Measurements from ENCODE around the gene PHKA1. TPM values are rescaled to one million over a fixed set of nuclear protein-coding genes. Genes with fewer than 3 reads are reported as not detected.

Gene PHKA1
- total RNA-seq, 1 donor, result 4.7 TPM

GRCh38 chrX:72727846-72728245 lies 13.7 kb upstream of the PHKA1 start:
- no peak for TF ChIP-seq CTCF (IDR thresholded peaks at IDR 0.05; ENCODE audit: extremely low read depth, low read depth, low read length)
- DNase-seq (ENCODE audit: insufficient read length, low spot score, missing footprints), result no peak
- Histone ChIP-seq H3K4me1 (ENCODE audit: insufficient read depth, low read length) (peaks cover 2% of the 10 kb centered on the region), H3K27ac (ENCODE audit: low read depth, low read length) (no peak overlapping the region), H3K36me3 (ENCODE audit: insufficient read depth, low read length) (no peaks in the 10 kb centered on the region), H4K20me1 (ENCODE audit: insufficient read depth, low read length) (no peaks in the 10 kb centered on the region), H2AFZ (ENCODE audit: low read length) (no peak overlapping the region), H3K79me2 (ENCODE audit: insufficient read depth, low read length) (no peaks in the 10 kb centered on the region), H3K9me3 (ENCODE audit: low read depth, low read length) (no peaks in the 10 kb centered on the region), H3K27me3 (ENCODE audit: insufficient read depth, low read length) (peaks cover 26% of the 10 kb centered on the region), H3K4me3 (ENCODE audit: insufficient read depth, low read length) (no peak overlapping the region), H3K4me2 (ENCODE audit: insufficient read depth, low read length) (no peak overlapping the region)

- Histone ChIP-seq H3K9me3 (ENCODE audit: low read depth, low read length) (no peaks in the 10 kb centered on the region), H3K4me3 (ENCODE audit: insufficient read depth, low read length) (no peak overlapping the region), H3K27ac (ENCODE audit: low read depth, low read length) (no peak overlapping the region), H2AFZ (ENCODE audit: low read length) (no peak overlapping the region), H4K20me1 (ENCODE audit: insufficient read depth, low read length) (no peaks in the 10 kb centered on the region), H3K4me2 (ENCODE audit: insufficient read depth, low read length) (no peak overlapping the region), H3K79me2 (ENCODE audit: insufficient read depth, low read length) (no peaks in the 10 kb centered on the region), H3K36me3 (ENCODE audit: insufficient read depth, low read length) (no peaks in the 10 kb centered on the region), H3K27me3 (ENCODE audit: insufficient read depth, low read length) (peaks cover 4% of the 10 kb centered on the region), H3K4me1 (ENCODE audit: insufficient read depth, low read length) (no peaks in the 10 kb centered on the region)
- DNase-seq (ENCODE audit: insufficient read length, low spot score, missing footprints), result no peak
- TF ChIP-seq CTCF (IDR thresholded peaks at IDR 0.05; ENCODE audit: extremely low read depth, low read depth, low read length), result no peak
Measured at GRCh38 chrX:72716766-72717165, 2.7 kb upstream of the PHKA1 start.

GRCh38 chrX:72715546-72715945 lies 1.4 kb upstream of the PHKA1 start:
- Histone ChIP-seq H3K27ac (ENCODE audit: low read depth, low read length) (no peak overlapping the region), H3K4me1 (ENCODE audit: insufficient read depth, low read length) (no peaks in the 10 kb centered on the region), H3K4me3 (ENCODE audit: insufficient read depth, low read length) (no peak overlapping the region), H3K36me3 (ENCODE audit: insufficient read depth, low read length) (no peaks in the 10 kb centered on the region), H3K9me3 (ENCODE audit: low read depth, low read length) (no peaks in the 10 kb centered on the region), H4K20me1 (ENCODE audit: insufficient read depth, low read length) (no peaks in the 10 kb centered on the region), H3K27me3 (ENCODE audit: insufficient read depth, low read length) (no peaks in the 10 kb centered on the region), H3K79me2 (ENCODE audit: insufficient read depth, low read length) (no peaks in the 10 kb centered on the region), H2AFZ (ENCODE audit: low read length) (no peak overlapping the region), H3K4me2 (ENCODE audit: insufficient read depth, low read length) (no peak overlapping the region)
- no peak for DNase-seq (ENCODE audit: insufficient read length, low spot score, missing footprints)
- TF ChIP-seq CTCF (IDR thresholded peaks at IDR 0.05; ENCODE audit: extremely low read depth, low read depth, low read length), result no peak

GRCh38 chrX:72714478-72714916 lies 391 bp upstream of the PHKA1 start:
- peak overlapping the region; percentile 51 for H2AFZ ChIP-seq (ENCODE audit: low read length)
- H3K27me3 ChIP-seq (ENCODE audit: insufficient read depth, low read length), result no peaks in the 10 kb centered on the region
- TF ChIP-seq CTCF (IDR thresholded peaks at IDR 0.05; ENCODE audit: extremely low read depth, low read depth, low read length), result no peak
- DNase-seq (ENCODE audit: insufficient read length, low spot score, missing footprints), result peak; percentile 86
- no peaks in the 10 kb centered on the region for H3K36me3 ChIP-seq (ENCODE audit: insufficient read depth, low read length)
- H3K9me3 ChIP-seq (ENCODE audit: low read depth, low read length), result no peaks in the 10 kb centered on the region
- H3K79me2 ChIP-seq (ENCODE audit: insufficient read depth, low read length), result no peaks in the 10 kb centered on the region
- H3K4me2 ChIP-seq (ENCODE audit: insufficient read depth, low read length), result peak overlapping the region; percentile 78
- H4K20me1 ChIP-seq (ENCODE audit: insufficient read depth, low read length), result no peaks in the 10 kb centered on the region
- peak overlapping the region; percentile 66 for H3K27ac ChIP-seq (ENCODE audit: low read depth, low read length)
- no peaks in the 10 kb centered on the region for H3K4me1 ChIP-seq (ENCODE audit: insufficient read depth, low read length)
- H3K4me3 ChIP-seq (ENCODE audit: insufficient read depth, low read length), result peak overlapping the region; percentile 69
